HG02973 (cell line): ENCODE measurements around the gene AREG.

Experiments used
- ATAC-seq: cut with Tn5 transposase; IDR thresholded peaks from one replicate; pipeline ENCODE4 v1.9.1; 2021; ENCODE audit warnings: moderate library complexity; ENCODE audit not compliant: unreplicated experiment

The AREG gene

DNA sequence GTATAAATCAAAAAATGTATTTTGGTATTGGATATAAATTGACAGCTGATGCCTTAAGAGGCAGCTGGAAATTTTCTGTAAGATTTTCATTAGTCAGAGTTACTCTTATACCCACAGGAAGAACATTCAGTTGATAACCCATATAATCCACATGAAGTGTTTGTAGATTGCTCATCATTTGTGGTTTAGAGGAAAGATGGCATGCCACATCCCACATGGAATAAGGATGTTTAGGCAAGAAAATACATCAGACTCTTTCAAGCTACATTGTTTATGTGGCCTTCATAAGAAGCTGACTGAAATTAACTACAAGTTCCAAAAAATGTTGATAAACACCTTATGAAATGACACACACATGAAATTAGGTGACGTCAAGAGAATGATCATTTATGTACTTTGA, 56.6 kb downstream of the AREG start:
- no peak for ATAC-seq

DNA sequence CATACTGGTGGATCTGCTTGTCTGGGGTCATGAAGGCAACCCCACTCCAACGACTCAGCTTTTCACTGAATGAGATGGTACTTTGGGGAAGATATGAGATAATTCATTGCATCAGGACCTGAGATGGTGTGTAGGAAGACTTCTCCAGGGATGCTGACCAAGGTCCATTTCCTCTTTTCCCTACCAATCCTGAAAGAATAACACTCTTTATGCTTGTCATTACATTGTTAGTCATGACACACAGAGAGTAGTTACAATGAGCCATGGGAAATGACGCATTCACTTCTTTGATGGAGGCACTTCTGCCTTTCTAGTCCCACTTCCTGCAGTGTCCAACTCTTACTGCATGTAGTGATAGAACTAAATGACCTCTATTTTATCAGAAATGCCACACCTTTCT, 58.6 kb downstream of the AREG start:
- ATAC-seq, result no peak

DNA sequence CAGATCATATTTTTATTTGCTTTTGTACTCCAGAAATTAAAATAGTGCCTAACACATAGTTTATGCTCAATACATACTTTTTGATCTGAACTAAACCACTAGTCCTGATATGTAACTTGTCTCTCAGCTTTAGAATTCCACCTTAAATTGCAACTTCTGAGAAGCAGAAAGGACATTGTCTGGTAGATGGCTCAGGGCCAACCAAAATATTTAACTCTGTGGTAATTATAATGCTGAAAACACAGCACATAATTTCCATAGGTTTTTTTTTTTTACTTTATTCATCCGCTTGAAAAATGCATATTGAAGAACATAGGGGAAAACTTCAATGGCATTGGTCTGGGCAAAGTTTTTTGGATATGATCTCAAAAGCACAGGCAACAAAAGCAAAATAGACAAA, 59.3 kb downstream of the AREG start:
- no peak for ATAC-seq
